B cell (primary cell): Measurements from ENCODE around the gene DPYD. TPM values are rescaled to one million over a fixed set of nuclear protein-coding genes. Genes with fewer than 3 reads are reported as not detected.

Experiments
- ATAC-seq: fragments of 200-7000 bp; cut with Tn5 transposase; one replicate; pipeline ENCODE4 v1.10.0; 2021; ENCODE audit warnings: low read depth, mild to moderate bottlenecking, moderate number of reproducible peaks, moderate library complexity
- CTCF ChIA-PET: fragments of 350-600 bp; sonication (Branson Sonifier 250); formaldehyde crosslinking; loops from one replicate; lab custom pipeline; 2021; ENCODE audit warnings: antibody characterized with exemption, inconsistent platforms; lab: Charles Lee
- POLR2A ChIA-PET: fragments of 350-600 bp; sonication (Branson Sonifier 250); formaldehyde crosslinking; loops from one replicate; lab custom pipeline; 2021; ENCODE audit warnings: antibody characterized with exemption; lab: Charles Lee
- DNase-seq: peaks from one replicate; pipeline ENCODE4 v3.0.0; 2013
- H2AFZ ChIP-seq: 2 replicates; pipeline ENCODE4 v1.6.1; 2012; ENCODE audit warnings: mild to moderate bottlenecking, low read depth, low read length; ENCODE audit not compliant: insufficient read depth, poor library complexity, severe bottlenecking
- H3K27ac ChIP-seq, 2 donors: 1 replicate in 1 of 2; 2 replicates in 1 of 2; pipeline ENCODE4 v1.5.1; 2012 to 2013; ENCODE audit warnings: low read length in 2 of 2, mild to moderate bottlenecking in 2 of 2, moderate library complexity in 1 of 2
- H3K27me3 ChIP-seq, 4 experiments: fragments of 200-600 bp in 1 of 4; sonication (generic) in 1 of 4; replicated peaks in 1 of 4; 1 replicate in 2 of 4; 2 replicates in 2 of 4; pipeline versions ENCODE4 v1.6.1 to v1.7.0; 2013 to 2016; ENCODE audit warnings: low read length in 3 of 4, mild to moderate bottlenecking in 2 of 4, mixed read lengths in 1 of 4, moderate library complexity in 1 of 4; ENCODE audit not compliant: insufficient read depth in 4 of 4, control insufficient read depth in 3 of 4; ENCODE audit errors: control extremely low read depth in 1 of 4
- H3K36me3 ChIP-seq, 2 experiments: replicated peaks in 1 of 2; 1 replicate in 1 of 2; 2 replicates in 1 of 2; pipeline versions ENCODE4 v1.6.1 to v1.7.1; 2013; ENCODE audit warnings: low read length in 1 of 2; ENCODE audit not compliant: insufficient read depth in 2 of 2, control insufficient read depth in 1 of 2; ENCODE audit errors: control extremely low read depth in 1 of 2, extremely low read depth in 1 of 2
- H3K4me1 ChIP-seq, 2 donors: fragments of 200-600 bp in 1 of 2; sonication (generic) in 1 of 2; 1 replicate in 1 of 2; 2 replicates in 1 of 2; pipeline versions ENCODE4 v1.5.1 to v1.6.1; 2013 to 2017; ENCODE audit warnings: low read length in 2 of 2; ENCODE audit not compliant: control insufficient read depth in 2 of 2, insufficient read depth in 2 of 2
- H3K4me2 ChIP-seq: replicated peaks from 2 replicates; pipeline ENCODE3; 2012; ENCODE audit warnings: mild to moderate bottlenecking, low read depth, low read length; ENCODE audit not compliant: poor library complexity, severe bottlenecking
- H3K4me3 ChIP-seq, 5 experiments: fragments of 200-600 bp in 1 of 5; sonication (generic) in 1 of 5; 1 replicate in 3 of 5; 2 replicates in 2 of 5; pipeline versions ENCODE4 v1.5.1 to v1.7.0; 2011 to 2016; ENCODE audit warnings: low read length in 4 of 5, mild to moderate bottlenecking in 4 of 5, low read depth in 2 of 5, control low read depth in 1 of 5, moderate library complexity in 1 of 5; ENCODE audit not compliant: insufficient read depth in 1 of 5; ENCODE audit errors: control extremely low read depth in 1 of 5, extremely low read depth in 1 of 5
- H3K79me2 ChIP-seq: fragments of 200-600 bp; sonication (generic); one replicate; pipeline ENCODE4 v1.6.0; 2016; ENCODE audit warnings: low read length; ENCODE audit not compliant: control insufficient read depth, insufficient read depth
- H3K9ac ChIP-seq: fragments of 200-600 bp; sonication (generic); 2 replicates; pipeline ENCODE4 v1.6.1; 2017; ENCODE audit warnings: mild to moderate bottlenecking, low read length, moderate library complexity
- H3K9me3 ChIP-seq, 3 donors: one replicate each; pipeline versions ENCODE4 v1.6.1 to v1.7.1; 2013; ENCODE audit warnings: low read length in 2 of 3; ENCODE audit not compliant: control insufficient read depth in 2 of 3, insufficient read depth in 1 of 3; ENCODE audit errors: control extremely low read depth in 1 of 3
- H4K20me1 ChIP-seq: 2 replicates; pipeline ENCODE4 v1.6.0; 2012; ENCODE audit warnings: mild to moderate bottlenecking, low read length; ENCODE audit not compliant: insufficient read depth, control insufficient read depth, poor library complexity, severe bottlenecking
- H3K27ac Mint-ChIP-seq: one replicate; pipeline ENCODE4 v1.8.0; 2021; ENCODE audit warnings: mixed read lengths
- H3K27me3 Mint-ChIP-seq: one replicate; pipeline ENCODE4 v1.8.0; 2021; ENCODE audit warnings: mixed read lengths
- H3K4me1 Mint-ChIP-seq: one replicate; pipeline ENCODE4 v1.8.0; 2021; ENCODE audit warnings: mixed read lengths
- H3K4me3 Mint-ChIP-seq: one replicate; pipeline ENCODE4 v1.8.0; 2021; ENCODE audit warnings: mixed read lengths
- H3K9me3 Mint-ChIP-seq: one replicate; pipeline ENCODE4 v1.8.0; 2022; ENCODE audit warnings: mixed read lengths; ENCODE audit not compliant: insufficient read depth
- EZH2 ChIP-seq: IDR thresholded peaks from 2 replicates; pipeline ENCODE4 v1.6.1; 2012; ENCODE audit warnings: borderline replicate concordance, low read depth, mild to moderate bottlenecking, moderate library complexity, low read length; ENCODE audit not compliant: insufficient read depth, poor library complexity, severe bottlenecking
- WGBS: methylation state at CpG from one replicate; pipeline ENCODE4 v1.1.5; 2013; ENCODE audit warnings: missing lambda C conversion rate; ENCODE audit not compliant: insufficient coverage; 5-methylcytosine and 5-hydroxymethylcytosine counted together
- intact Hi-C: fragments of 100-400 bp; cut with micrococcal nuclease; formaldehyde crosslinking; loops from one replicate; pipeline ENCODE4 v1.10.0; 2022
- polyA plus RNA-seq: library from polyadenylated mRNA; depleted of rRNA; stranded (reverse); fragments of >200 nt; gene quantifications from 2 replicates; pipeline ENCODE4 v1.2.3, GENCODE V29; 2012
- total RNA-seq, 2 donors: library from RNA; stranded (reverse); fragments of 120-200 nt in 1 of 2; gene quantifications; 1 replicate in 1 of 2; 2 replicates in 1 of 2; pipeline versions ENCODE4 v1.2.3 to v1.2.4, GENCODE V29; 2013 to 2022
- TF ChIP-seq, protein P1 (sequence below): fragments of 200-600 bp; IDR thresholded peaks from one replicate; pipeline ENCODE4 v1.8.0; 2022; ENCODE audit warnings: antibody characterized with exemption, mild to moderate bottlenecking

The DPYD gene
- total and polyA plus RNA-seq, 2 donors (not counting 1 experiment from before 2014, with no cell fraction given): 4.2 to 19.0 TPM

DNA sequence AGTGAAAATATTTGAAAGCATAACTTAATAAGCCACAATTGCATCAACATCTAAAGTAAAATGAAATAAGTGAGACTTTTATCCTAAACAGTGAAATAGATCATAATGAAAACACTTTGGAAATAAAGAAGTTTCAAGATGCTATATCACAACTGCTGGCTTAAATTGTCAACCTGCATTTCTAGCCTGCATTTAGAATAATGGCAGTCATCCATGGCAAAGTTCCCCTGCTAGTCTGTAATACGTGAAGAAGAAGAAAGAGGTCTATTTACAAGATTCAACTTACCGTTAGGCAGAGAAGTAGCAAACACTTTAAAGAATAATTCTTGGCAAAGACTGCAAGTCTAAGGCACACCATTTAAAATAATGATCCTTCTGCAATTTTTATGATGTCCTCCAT is 133.6 kb downstream of the DPYD start:
- H3K4me3 Mint-ChIP-seq: no peak overlapping the region

DNA sequence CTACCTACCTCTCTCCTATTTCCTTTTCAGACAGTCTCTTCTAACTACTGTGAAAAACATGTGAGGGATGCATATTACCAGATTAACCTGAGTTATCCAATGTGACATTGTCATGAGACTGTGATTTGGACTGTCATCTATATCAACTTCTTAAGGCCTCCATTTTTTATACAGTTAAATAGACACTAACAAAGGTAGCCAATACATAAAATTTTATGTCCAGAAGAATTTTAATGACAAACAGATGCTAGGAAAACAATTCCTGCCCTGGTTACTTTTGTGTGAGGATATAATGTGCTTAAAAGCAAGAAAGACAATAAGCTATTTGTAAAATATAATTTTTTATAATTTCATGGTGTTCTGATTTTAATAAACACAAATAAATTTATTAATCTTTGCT is 136.2 kb downstream of the DPYD start:
- DNase-seq: no peak
- Histone ChIP-seq H3K36me3 (no peaks in the 10 kb centered on the region), H3K4me3 (no peak overlapping the region), H3K27me3 (no peaks in the 10 kb centered on the region), H3K4me1 (peaks cover 5 to 12% of the 10 kb centered on the region in 2 donors), H3K9me3 (no peaks in the 10 kb centered on the region), H4K20me1 (no peaks in the 10 kb centered on the region), H3K27ac (no peak overlapping the region), H2AFZ (no peak overlapping the region), H3K79me2 (no peaks in the 10 kb centered on the region), H3K9ac (no peak overlapping the region), H3K4me2 (no peak overlapping the region)
- no peak for ATAC-seq
- H3K4me1 Mint-ChIP-seq: peaks cover 19% of the 10 kb centered on the region
- TF ChIP-seq, protein P1, sequence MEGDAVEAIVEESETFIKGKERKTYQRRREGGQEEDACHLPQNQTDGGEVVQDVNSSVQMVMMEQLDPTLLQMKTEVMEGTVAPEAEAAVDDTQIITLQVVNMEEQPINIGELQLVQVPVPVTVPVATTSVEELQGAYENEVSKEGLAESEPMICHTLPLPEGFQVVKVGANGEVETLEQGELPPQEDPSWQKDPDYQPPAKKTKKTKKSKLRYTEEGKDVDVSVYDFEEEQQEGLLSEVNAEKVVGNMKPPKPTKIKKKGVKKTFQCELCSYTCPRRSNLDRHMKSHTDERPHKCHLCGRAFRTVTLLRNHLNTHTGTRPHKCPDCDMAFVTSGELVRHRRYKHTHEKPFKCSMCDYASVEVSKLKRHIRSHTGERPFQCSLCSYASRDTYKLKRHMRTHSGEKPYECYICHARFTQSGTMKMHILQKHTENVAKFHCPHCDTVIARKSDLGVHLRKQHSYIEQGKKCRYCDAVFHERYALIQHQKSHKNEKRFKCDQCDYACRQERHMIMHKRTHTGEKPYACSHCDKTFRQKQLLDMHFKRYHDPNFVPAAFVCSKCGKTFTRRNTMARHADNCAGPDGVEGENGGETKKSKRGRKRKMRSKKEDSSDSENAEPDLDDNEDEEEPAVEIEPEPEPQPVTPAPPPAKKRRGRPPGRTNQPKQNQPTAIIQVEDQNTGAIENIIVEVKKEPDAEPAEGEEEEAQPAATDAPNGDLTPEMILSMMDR: no peak
- TF ChIP-seq EZH2: no peak
- intact Hi-C loops: no loop called here
- ChIA-PET POLR2A (no interaction called here), CTCF (no interaction called here)
- no peaks in the 10 kb centered on the region for H3K9me3 Mint-ChIP-seq
- no peak overlapping the region for H3K27ac Mint-ChIP-seq
- no peaks in the 10 kb centered on the region for H3K27me3 Mint-ChIP-seq
- no peak overlapping the region for H3K4me3 Mint-ChIP-seq

More for the DNA sequence above, 133.6 kb downstream of the DPYD start:
- Histone ChIP-seq H3K4me2 (no peak overlapping the region), H3K27me3 (no peaks in the 10 kb centered on the region), H3K4me3 (no peak overlapping the region), H3K36me3 (no peaks in the 10 kb centered on the region), H4K20me1 (no peaks in the 10 kb centered on the region), H3K27ac (no peak overlapping the region), H3K4me1 (peaks cover 2 to 17% of the 10 kb centered on the region in 2 donors), H3K9ac (no peak overlapping the region), H3K9me3 (no peaks in the 10 kb centered on the region), H2AFZ (no peak overlapping the region), H3K79me2 (no peaks in the 10 kb centered on the region)
- ChIA-PET POLR2A (no interaction called here), CTCF (interaction anchor here (1.3 kb wide), 1 partner anchor 9 kb away, joined by 3 read pairs; no protein-coding TSS in a partner anchor)
- WGBS: no CpG with 5 or more reads among the region's 2 CpGs
- DNase-seq: no peak
- no peaks in the 10 kb centered on the region for H3K27me3 Mint-ChIP-seq
- TF ChIP-seq, protein P1: no peak
- TF ChIP-seq EZH2: no peak
- H3K4me1 Mint-ChIP-seq: peaks cover 21% of the 10 kb centered on the region
- H3K9me3 Mint-ChIP-seq: no peaks in the 10 kb centered on the region
- intact Hi-C loops: no loop called here
- ATAC-seq: no peak
- H3K27ac Mint-ChIP-seq: no peak overlapping the region
